Retinal pigment epithelial cell (primary cell): Measurements from ENCODE around the gene DAPK1.

Experiments used
- DNase-seq: peaks from one replicate; pipeline ENCODE4 v3.0.0-alpha.2; 2010; ENCODE audit warnings: low read depth
- H3K4me3 ChIP-seq: 2 replicates; pipeline ENCODE4 v1.5.1; 2011; ENCODE audit warnings: mild to moderate bottlenecking, low read length, control low read depth, moderate library complexity
- CTCF ChIP-seq: conservative IDR thresholded peaks from 2 replicates; pipeline ENCODE4 v1.5.1; 2011; ENCODE audit warnings: low read depth, low read length, control low read depth, inconsistent platforms

Gene DAPK1

GRCh38 chr9:87587356-87587745, 89.7 kb downstream of the DAPK1 start:
- no peak overlapping the region for H3K4me3 ChIP-seq
- TF ChIP-seq CTCF: no peak
- no peak for DNase-seq

DNA sequence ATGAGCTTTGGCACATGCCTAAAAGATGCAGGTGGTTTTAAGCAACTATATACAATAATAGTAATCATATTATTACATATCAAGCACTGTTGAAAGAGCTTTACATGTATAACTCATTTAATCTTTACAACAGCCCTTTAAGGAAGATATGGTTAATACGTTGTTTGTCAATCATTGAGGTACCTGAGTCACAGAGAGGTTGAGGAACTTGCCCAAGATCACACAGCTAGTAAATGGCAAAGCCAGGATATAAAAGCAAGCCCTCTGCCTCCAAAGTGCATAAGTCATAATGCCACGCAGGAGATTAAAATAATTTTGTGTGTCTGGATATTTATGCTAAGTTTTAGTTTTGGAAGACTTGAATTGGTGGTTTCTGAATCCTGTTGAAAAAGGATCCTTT, 90.2 kb downstream of the DAPK1 start:
- TF ChIP-seq CTCF: no peak
- DNase-seq: no peak
- no peak overlapping the region for H3K4me3 ChIP-seq

GRCh38 chr9:87588339-87588738, 90.7 kb downstream of the DAPK1 start:
- no peak overlapping the region for H3K4me3 ChIP-seq
- DNase-seq: no peak
- TF ChIP-seq CTCF: no peak

GRCh38 chr9:87590996-87591395, 93.3 kb downstream of the DAPK1 start:
- no peak for TF ChIP-seq CTCF
- H3K4me3 ChIP-seq: no peak overlapping the region

GRCh38 chr9:87592554-87593358, 95.1 kb downstream of the DAPK1 start:
- no peak overlapping the region for H3K4me3 ChIP-seq
- no peak for TF ChIP-seq CTCF
- DNase-seq: no peak

More at GRCh38 chr9:87590996-87591395, 93.3 kb downstream of the DAPK1 start:
- DNase-seq: no peak

DNA sequence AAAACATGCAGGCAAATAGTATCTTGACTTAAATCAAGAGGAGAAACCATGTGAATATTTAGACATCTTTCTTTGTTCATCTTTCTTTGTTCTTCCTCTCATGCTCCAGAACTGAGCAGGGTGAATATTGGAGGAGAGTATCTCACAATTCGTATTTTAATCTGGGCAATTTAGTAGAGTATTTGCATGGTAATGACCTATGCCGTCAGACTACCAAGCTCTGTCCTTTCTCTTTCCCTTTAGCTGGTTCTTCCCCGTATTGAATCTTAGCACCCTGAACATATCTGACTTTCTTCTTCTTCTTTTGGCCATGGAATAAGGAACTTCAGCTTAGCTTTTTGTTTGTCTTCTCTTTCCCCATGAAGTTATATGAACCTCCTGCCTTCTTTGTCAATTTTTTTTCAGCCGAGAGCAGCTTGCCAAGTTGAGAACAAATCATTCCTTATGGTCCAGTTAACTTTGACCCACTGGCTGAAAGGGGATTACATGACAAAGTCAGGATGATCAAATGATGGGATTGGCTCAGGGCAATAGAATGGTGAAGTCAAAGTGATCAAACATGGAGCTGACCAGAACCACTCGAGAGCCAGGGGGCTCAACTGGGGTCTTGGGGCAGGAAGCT, 95.8 kb downstream of the DAPK1 start:
- DNase-seq: no peak
- TF ChIP-seq CTCF: no peak
- H3K4me3 ChIP-seq: no peak overlapping the region

- DNase-seq: no peak
- H3K4me3 ChIP-seq: no peak overlapping the region
- TF ChIP-seq CTCF: no peak
These were observed 96.5 kb downstream of the DAPK1 start for GRCh38 chr9:87594194-87594593.
